HG03442 (cell line): Measurements from ENCODE around the gene STX10.
A peak's percentile ranks its signal among the peaks of the same experiment; 100 is the strongest.
"Not testable (repeated sequence)": the region's sequence is repeated elsewhere in the genome, so short reads cannot be mapped to it uniquely, and the experiment has no call there.

Source experiments
- ATAC-seq: cut with Tn5 transposase; IDR thresholded peaks from one replicate; pipeline ENCODE4 v1.9.1; 2021; ENCODE audit warnings: mild to moderate bottlenecking, moderate library complexity; ENCODE audit not compliant: unreplicated experiment

Gene STX10

DNA sequence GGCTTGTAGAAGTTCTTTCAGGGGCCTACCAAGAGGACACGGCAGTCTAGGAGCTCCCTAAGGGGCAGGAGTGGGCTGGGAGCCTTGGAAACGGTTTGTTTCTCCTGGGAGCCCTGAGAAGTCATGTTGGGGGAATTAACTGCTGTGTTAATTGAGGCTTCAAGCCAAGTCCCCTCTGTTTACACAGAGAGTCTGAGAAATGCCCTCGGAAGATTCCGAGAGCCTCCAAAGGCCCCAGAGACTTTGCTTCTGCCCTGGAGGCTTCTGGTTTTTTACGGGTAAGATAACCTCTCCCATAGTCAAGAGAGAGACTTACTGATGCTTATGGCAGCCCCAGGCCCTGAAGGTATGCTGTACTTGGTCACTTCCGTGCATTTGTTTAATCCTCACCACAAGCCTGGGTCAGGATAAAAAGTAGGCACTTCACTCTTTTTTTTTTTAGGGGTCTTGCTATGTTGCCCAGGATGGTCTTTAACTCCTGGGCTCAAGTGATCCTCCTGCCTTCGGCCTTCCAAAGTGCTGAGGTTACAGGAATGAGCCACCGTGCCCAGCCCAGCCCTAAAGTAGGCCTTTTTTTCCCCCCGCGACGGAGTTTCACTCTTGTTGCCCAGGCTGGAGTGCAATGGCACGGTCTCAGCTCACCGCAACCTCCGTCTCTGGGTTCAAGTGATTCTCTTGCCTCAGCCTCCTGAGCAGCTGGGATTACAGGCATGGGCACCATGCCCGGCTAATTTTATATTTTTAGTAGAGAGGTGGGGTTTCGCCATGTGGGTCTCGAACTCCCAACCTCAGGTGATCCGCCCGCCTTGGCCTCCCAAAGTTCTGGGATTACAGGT is 15.2 kb upstream of the STX10 start:
- no peak for ATAC-seq

DNA sequence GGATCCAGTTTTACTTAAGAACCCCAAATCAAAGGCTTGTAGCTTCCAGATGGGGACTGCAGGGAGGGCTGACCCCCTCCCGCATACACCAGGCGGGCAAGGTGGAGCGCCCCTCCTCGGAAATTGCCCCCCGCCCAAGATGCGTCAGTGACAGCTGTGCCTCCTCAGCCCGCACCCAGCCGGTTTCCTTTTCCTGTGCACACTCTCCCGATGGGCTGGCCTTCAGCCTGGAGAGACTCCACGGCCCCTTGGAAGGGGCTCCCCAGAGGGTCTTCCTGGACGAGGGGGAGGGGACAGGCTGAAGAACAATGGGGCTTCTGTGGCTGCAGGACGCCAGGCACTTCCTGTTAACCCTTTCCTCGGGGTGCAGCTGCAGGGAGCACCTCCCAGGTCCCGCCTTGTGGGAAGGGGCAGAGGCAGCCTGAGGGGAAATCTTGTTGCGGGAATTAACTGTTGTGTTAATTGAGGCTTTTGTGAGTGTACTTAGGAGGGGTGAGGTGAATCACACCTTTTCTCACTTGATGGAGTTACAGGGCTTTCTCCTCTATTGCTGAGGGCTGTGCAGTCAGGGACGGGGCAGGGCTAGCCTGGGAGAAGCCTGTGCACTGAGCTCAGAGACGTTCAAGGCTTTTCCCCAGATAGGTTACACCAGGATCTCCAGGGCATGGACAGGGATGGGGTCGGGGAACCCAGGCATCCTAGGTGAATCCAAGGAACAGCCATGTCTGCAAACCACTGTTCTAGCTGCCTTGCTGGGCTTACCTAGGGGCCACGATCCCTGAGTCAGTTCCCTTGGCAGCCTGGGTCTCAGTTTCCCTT is 14.4 kb upstream of the STX10 start:
- no peak for ATAC-seq

GRCh38 chr19:13163609-13164342 is 13.6 kb upstream of the STX10 start:
- ATAC-seq: no peak

DNA sequence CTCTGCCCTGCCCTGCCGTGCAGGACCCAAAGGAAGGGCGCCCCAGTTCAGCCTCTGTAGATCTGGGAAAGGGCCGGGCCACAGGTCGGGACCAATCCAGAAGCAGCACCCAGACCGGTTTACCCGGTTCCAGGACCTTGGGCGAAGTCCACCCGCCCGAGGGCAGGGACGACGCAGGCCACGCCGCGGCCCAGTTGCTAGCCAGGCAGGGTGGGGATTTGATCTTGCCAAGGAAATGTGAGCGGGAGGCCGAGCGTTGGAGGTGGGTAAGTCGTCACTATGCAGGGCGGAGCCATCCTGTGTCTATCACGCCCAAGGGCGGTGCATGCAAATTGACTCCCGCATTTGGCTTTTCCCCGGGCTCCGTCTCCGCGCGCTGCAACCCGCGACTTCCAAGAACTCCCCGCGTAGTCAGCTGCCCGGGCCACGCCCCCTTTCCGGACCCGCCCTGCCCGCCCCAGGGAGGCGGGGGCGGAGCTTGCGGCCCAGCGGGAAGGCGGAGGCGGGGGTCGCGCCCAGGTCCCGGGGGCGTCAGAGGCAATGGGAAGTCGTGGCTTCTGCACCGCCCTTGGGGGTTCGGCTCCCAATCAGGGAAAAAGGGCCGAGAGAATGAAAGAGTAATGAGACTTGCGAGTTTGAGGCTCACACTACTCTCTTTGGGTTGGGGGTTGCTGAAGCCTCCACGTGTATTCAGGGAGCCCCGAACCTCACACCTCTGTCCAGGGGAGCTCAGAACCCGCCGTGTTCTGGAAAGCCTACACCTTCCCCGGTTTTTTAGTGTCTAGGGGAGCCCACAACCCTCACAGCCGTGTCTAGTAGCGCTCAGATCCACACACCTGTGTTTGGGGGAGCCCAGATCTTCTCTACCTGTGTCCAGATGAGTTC is 12.8 kb upstream of the STX10 start:
- peak; percentile 41 for ATAC-seq

DNA sequence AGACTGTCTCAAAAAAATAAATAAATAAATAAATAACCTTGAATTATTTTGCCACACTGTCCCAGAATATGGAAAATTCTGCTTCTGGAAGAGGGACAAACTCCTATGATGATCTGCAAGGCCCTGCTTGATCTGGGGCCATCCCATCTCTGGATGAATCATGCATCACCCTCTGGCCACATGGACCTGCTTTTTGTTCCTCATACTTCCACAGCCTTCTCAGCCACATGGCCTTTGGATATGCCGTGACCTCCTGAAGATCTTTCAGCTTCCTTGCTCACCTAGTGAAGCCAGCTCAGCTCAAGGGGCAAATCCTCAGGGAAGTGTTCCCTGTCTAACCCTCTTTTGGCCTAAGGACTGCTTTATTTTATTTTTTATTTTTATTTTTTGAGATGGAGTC is 10.4 kb upstream of the STX10 start:
- no peak for ATAC-seq

- no peak for ATAC-seq
Observed at GRCh38 chr19:13159713-13160112, 9.5 kb upstream of the STX10 start.

DNA sequence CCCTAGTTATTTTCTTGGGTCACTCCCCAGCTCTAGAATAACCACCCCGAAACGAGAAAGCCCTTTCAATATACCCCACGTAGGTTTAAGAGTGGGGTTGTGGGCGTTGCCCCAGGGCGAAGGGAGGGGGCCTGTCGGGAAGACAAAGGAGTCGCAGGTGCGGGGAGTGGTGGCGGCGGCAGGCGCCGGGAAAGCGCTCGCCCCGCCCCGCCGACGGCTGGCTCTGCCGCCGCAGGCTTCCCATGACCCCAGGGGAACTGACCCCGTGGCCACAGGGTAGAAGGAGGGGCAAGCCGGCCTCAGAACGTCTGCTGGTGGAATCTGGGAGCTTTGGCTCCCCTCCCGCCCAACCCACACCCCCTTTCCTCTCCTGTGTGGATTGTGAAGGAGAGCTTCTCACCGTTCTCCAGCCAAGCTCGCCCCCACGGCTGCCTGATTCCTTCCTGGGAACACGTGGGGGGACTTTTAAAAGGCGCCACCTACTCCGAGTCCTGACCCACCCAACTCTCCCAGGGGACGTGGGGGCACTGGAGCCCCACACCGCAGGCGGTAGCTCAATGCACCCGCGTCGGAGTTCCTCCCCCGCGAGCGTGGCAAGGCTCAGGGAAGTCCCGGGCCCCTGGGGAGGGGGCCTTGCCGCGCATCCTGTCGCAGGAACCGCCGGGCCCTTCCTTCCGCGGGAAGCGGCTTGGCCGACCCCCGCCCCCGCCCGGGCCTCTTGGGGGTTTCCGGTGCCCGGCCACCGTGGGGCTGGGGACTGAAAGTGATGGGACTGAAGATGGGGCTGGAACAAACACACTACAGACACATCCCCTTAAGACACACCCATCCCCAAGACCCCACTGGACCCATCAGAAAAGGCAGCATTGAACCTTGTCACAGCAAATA is 5.5 kb upstream of the STX10 start:
- ATAC-seq: no peak

- no peak for ATAC-seq
Observed at GRCh38 chr19:13154911-13155471, 4.8 kb upstream of the STX10 start.

DNA sequence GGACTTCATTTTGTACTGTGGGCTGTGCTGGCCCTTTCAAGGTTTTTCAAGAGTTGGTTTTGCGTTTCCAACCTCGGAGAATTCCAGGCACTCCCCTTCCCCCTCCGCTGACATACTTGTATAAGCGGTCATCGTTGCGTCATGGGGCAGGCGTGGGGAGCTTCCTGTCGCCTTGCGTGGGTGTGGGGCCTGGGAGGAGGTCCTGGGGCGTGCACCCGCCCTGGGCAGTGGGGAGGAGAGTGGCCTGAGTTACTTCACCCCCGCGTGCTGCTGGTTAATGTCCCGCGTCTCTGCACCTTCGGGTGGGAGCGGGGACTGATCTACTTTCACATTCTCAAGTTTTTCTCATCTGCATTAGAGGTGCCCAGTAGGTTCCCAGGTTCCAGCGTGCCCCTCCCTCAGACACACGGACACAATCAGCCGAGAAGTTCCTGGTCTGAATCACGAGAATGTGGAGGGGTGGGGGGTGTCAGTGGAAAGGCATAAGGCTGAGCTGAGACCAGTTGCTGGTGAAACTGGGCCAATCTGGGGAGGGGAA is 4.1 kb upstream of the STX10 start:
- no peak for ATAC-seq

DNA sequence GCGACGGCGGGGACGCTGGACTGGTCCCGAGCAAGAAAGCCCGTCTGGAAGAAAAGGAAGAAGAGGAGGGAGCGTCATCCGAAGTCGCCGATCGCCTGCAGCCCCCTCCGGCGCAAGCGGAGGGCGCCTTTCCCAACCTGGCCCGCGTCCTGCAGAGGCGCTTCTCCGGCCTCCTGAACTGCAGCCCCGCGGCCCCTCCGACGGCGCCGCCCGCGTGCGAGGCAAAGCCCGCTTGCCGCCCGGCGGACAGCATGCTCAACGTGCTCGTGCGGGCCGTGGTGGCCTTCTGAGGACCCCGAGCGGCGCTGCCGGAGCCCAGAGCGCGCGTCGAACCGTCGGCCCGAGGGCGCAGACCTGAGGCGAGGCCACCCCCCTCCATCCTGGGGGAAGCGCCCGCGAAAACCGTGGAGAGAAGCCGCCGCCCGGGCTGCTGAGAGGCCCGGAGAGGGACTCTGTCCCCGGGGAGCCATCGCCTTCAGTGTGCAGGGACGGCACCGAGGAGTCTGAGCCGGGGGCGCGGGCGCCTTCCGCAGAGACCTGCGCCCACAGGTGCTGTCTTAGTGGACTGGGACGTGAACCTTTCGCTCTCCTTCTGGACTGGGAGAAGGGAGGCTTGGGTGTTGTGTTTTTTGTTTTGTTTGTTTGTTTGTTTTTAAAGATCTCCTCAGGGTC is 3.5 kb upstream of the STX10 start:
- ATAC-seq: no peak

- peak; percentile 24 for ATAC-seq
Observed at GRCh38 chr19:13152974-13153568, 2.9 kb upstream of the STX10 start.

DNA sequence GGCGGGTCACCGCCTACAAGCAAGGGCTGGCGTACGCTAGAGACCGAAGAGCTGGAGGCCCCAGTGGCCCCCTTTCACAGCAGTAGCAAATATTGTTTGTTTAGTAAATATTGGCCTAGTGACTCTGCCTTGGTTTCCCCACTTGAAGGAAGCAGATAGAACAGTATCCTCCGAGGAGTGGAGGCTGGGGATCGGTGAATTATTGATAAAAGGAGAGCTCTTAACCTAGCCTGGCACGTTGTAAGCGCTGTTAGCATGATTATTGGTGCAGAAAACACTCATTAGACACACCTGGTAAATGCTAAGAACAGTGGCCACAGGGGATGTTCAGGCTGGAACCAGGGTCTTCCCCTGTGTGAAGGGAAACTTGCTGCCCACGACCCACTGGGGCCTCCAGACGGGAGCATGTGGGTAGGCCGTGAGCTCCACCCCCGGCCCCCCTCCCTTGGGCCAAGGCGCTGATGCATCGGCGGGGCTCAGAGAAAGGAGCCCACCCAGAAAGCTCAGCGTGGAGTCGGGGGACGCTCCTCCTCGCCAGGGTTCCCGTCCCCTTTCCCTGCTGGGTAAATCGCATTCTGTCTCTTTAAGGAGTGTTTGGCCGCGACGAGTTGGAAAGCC is 2.3 kb upstream of the STX10 start:
- peak; percentile 4 for ATAC-seq

DNA sequence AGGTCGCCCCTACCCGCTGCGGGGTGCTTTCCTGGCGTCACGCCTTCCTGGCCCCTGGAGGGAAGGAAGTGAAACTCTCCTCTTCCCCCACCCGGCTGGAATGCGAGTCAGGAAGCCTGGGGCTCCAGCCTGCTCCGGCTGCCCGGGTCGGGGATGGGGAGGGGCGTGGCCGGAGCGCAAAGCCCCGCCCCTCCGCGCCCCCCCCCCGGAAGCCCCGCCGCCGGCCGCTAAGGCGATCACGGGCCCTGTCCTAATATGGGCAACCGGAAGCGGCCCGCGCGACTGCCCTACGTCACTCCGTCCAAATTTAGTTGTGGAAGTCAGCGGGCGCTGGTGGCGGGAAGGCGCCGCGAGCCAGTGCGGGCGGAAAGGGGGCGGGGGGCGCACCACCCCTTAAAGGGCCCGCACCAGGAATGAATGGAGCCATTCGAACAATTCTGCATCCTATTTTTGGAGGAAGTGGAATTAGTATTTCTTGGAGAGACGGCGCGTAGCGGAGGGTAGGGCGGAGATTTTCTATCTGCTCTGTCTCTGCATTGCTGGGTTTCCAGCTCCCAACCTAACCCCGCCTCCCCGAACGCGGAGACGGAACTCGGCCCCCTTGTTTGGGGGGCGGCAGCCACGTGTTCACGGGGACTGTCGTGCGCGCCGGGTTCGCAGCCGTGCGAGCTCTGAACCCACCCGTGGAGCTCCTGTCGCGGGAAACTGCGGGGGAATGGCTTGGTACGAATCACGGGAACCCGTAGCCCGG is 1.6 kb upstream of the STX10 start:
- ATAC-seq: peak; percentile 38

DNA sequence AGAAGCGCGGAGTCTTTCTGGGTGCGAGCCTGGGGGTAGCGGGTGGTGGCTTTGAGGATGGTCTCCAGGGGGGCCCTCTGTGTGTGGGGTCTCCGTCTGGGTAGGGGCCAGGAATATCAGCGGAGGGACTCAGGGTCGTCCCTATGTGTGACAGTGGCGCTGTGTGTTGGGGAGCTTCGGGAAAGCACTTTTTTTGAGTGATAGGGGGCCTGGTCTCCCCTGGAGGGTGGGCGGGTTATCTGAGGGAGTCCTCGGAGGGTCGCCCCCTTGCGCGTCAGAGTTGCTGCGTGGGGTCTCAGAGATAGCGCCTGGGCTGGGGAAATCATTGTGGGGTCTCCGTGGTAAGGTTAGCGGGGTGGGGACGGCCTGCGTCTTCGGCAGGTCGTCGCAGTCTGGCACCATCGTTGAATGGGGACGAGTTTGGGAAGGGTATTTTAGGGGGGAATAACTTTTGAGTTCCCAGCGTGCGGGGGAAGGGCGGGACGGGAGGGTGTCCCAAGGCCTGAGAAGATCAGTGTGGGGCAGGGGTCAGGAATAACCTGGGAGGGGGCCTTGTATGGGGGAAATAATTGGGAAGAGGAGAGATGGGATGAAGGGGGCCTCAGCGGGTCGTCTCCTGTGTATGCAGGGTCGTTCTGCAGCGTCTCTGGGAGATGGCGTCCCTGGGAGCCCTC is 893 bp upstream of the STX10 start:
- ATAC-seq: no peak

DNA sequence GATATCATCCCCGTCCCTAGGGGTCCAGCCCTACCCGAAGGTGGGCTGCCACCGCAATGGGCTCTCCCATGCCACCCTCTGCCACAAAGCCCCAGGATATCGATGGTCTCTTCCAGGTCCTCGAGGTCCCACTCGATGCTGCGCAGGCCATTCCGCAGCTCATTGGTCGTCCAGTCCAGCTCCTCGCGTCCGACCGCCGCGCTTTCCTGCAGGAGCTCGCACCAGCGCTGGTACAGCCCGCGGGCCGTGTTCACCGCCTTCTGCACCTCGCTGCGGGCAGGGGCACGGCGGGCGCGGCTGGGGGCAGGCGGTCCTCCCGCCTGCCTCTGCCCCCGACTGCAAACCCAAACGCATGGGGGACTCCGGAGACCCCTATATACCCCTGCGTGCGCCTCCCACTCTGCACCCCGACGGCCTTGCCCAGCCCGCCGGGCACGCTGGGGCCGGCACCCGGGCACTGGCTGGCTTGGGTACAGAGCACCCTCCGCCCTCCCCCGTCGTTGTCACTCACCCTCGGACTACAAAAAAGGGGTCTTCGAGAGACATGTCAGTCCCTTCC is 468 bp downstream of the STX10 start:
- ATAC-seq: no peak

GRCh38 chr19:13149173-13149627 is 975 bp downstream of the STX10 start:
- ATAC-seq: not testable (repeated sequence)
